Measurements from ENCODE around the gene ST6GALNAC4. TPM values are rescaled to one million over a fixed set of nuclear protein-coding genes. Genes with fewer than 3 reads are reported as not detected.
A peak's percentile ranks its signal among the peaks of the same experiment; 100 is the strongest.

ST6GALNAC4 gene
- total RNA-seq, 1 experiment from 2014 or later, result 25.7 TPM

- TF ChIP-seq PRRX2 (CRISPR knock-in tag; IDR thresholded peaks at IDR 0.05) (no peak), NR2C2 (CRISPR knock-in tag; IDR thresholded peaks at IDR 0.05) (no peak), ZNF425 (CRISPR knock-in tag; conservative IDR thresholded peaks at IDR 0.05) (no peak), E2F5 (CRISPR knock-in tag; IDR thresholded peaks at IDR 0.05) (no peak), ATF2 (CRISPR knock-in tag; IDR thresholded peaks at IDR 0.05; ENCODE audit: borderline replicate concordance, low read depth) (no peak), ZNF532 (CRISPR knock-in tag; IDR thresholded peaks at IDR 0.05; ENCODE audit: borderline replicate concordance) (no peak)
- DNase-seq (ENCODE audit: low spot score), result no peak
- Mint-ChIP-seq H3K27me3 (ENCODE audit: low read depth) (peaks cover 11% of the 10 kb centered on the region), H3K36me3 (no peaks in the 10 kb centered on the region), H3K27ac (no peak overlapping the region), H3K4me3 (no peak overlapping the region), H3K9me3 (no peaks in the 10 kb centered on the region), H3K4me1 (peaks cover 18% of the 10 kb centered on the region)
- ATAC-seq, result no peak
- ChIA-PET CTCF (interaction anchor here (0.6 to 2.4 kb wide), 46 partner anchors 10 to 395 kb away, joined by 3 to 28 read pairs (median 4); partner anchors contain the start of genes AK1, CDK9, DPM2 and ENG), POLR2A (interaction anchor here (0.6 kb wide), 2 partner anchors 116 to 178 kb away, joined by 3 read pairs; no protein-coding TSS in a partner anchor)
Measured at GRCh38 chr9:127920794-127921193, 4.0 kb upstream of the ST6GALNAC4 start.

GRCh38 chr9:127919253-127919815 lies 2.5 kb upstream of the ST6GALNAC4 start:
- ChIA-PET POLR2A (no interaction called here), CTCF (interaction anchor here (1.0 to 1.1 kb wide), 3 partner anchors 11 to 184 kb away, joined by 3 to 5 read pairs (median 3); partner anchors contain the start of genes PIP5KL1 and TOR2A)
- no peak overlapping the region for H3K4me3 Mint-ChIP-seq

More at GRCh38 chr9:127919253-127919815, 2.5 kb upstream of the ST6GALNAC4 start:
- Mint-ChIP-seq H3K27me3 (ENCODE audit: low read depth) (peaks cover 11% of the 10 kb centered on the region), H3K9me3 (no peaks in the 10 kb centered on the region), H3K4me1 (peaks cover 19% of the 10 kb centered on the region), H3K36me3 (no peaks in the 10 kb centered on the region), H3K27ac (no peak overlapping the region)
- no peak for TF ChIP-seq CTCF (IDR thresholded peaks at IDR 0.05)
- TF ChIP-seq GABPB1 (CRISPR knock-in tag; IDR thresholded peaks at IDR 0.05), result peak; percentile 44; the same call in 1 of the 2 replicates
- no peak for ATAC-seq
- no peak for DNase-seq (ENCODE audit: low spot score)

All from WTC11 (cell line).